GM18502 (cell line): ENCODE measurements around the gene PIEZO1.

Experiments
- ATAC-seq: cut with Tn5 transposase; IDR thresholded peaks from one replicate; pipeline ENCODE4 v1.9.1; 2021; ENCODE audit warnings: mild to moderate bottlenecking; ENCODE audit not compliant: unreplicated experiment, poor library complexity

PIEZO1 gene

DNA sequence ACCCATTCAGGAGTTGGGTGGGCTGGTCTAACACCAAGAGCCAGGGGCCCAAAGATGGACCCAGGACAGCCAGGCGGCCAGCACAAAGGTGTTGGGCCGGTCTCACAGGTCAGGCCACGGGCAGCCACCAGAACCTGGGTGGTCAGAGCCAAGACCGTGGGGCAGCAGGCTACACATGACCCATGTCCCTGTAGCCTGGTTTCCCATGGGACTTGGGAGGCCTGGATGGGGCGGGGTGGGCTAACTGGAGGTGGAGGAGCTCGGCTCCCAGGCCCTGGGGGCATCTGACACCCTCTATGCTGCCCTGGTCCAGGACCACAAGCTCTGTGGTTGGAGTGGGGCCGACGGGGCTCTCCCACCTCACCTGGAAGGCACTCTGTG, 61.5 kb downstream of the PIEZO1 start:
- ATAC-seq = no peak

DNA sequence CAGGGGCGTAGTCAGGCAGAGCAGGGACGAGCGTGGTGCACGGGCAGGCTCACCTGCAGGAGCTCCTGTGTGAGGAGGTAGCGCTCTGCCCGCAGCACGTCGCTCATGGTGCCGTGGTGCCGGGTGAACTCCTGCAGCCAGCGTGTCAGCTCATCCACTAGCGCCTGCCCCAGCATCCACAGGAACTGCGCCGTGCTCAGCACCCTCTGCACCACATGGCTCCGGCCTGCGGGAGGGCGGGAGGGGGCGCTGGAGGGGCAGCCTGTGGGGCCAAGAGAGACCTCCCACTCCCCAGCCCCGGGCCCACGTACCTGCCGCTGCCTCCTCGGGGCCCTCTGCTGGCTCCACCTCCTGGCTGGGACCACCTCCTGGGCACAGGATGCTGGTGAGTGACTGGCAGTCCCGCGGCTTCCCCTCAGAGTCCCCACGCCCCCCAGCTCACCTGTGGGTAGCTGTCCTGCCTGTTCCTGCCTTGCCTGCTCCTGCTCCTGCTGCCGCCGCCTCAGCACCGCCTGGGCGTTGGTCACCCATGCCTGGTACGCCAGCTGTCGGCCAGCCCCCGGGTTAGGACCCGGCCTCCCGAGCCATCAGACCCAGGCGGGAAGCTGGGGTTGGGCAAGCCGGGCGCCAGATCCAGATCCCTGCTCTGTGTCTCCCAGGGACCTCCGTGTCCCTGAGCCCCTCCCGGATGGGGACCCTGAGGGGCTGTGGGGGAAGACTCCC, 62.1 kb downstream of the PIEZO1 start:
- no peak for ATAC-seq

DNA sequence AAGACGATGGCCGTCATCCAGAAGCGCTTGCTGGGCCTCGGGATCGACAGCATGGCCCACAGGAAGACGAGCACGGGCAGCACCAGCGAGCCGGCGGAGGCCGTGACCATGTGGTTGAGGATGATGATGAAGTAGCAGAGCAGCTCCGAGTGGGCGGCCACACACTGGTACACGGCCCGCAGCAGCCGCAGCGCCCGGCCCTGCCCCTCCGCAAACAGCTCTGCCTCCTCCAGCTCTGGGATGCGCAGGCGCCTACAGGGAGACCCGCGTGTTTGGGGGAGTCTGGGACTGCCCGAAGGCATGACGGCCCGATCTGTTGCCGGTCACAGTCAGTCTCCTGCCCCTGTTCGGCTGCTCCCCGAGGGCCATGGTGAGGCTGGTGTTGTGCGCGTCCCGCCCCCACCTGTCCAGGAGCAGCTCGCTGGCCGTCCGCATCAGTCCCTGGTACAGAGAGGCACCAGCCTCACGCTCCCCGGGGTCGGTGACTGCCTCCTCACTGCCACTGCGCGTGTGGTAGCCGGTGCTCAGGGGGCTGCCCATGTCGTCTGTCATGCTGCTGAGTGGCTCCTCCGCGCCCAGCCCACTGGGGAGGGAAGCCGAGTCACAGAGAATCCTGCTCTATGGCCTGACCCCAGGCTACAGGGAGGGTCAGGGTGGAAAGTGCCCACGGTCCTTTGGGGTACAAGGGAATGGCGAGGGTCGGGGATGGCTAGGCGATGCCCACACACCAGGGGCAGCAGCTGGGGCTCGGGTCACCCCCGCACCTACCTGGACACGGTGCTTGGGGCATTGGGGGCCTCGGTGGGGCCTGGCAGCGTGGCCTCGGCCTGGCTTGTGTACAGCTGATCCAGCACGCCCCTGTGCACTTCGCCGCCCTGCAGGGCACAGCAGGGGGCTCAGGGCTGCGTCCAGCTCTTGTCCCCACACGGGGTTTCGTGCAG, 62.9 kb downstream of the PIEZO1 start:
- ATAC-seq = no peak

DNA sequence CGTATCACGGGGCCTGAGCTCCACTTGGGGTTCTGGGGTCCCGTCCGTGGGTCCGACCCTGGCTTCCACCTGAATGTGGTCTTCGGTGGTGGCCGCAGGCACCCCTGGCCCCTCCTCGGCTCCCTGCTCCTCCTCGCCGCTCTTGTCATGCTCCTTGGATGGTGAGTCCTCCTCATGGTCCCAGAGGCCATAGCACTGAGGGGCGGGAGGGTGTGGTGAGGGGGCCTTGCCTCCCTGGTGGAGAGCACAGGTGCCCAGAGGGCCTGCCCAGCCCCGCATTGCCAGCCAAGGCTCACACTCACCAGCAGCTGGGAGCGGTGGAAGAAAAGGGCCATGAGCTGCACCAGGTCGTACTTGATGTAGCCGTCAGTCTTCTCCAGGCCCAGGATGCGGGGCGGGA, 63.8 kb downstream of the PIEZO1 start:
- no peak for ATAC-seq

DNA sequence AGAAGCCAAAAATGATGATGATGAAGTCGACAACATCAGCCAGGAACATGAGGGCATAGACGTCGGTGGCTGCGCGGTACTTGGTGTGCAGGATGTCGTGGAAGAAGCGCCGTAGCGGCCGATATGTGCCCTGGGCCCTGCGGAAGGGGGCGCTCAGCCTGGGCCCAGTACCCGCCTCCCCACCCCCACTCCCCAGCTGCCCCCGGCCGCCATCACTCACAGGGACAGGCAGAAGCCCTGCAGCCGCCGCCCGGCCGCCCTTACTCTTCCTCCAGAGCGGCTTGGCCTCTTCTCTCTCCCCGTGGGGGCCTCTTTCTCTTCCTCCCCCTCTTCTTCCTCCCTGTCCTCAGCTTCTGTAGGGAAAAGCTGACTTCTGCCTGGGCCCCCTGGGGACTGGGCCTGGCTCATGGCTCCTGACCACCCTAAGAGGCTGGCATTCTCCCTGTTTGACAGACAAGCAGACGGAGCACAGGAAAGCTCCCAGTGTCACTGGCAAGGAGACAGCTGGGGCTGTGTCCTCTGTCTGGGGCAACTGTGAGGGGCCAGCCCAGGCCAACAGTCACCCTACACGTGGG, 64.5 kb downstream of the PIEZO1 start:
- no peak for ATAC-seq

DNA sequence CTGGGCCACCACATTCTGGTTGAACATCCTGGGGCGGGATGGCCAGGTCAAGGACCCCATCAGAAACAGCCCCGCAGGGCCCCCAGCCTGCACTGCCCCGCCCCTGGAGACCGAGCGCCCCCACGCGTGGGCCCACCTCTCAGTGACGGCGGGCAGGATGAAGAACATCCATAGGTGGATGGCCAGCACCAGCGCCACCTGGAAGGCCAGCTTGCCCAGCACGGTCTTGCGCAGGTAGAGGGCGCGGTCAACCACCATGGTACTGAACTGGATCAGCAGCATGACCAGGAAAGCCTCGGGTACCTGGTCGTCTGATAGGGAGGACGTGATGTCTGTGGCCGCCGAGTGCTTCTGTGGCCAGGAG, 65.1 kb downstream of the PIEZO1 start:
- ATAC-seq = no peak

DNA sequence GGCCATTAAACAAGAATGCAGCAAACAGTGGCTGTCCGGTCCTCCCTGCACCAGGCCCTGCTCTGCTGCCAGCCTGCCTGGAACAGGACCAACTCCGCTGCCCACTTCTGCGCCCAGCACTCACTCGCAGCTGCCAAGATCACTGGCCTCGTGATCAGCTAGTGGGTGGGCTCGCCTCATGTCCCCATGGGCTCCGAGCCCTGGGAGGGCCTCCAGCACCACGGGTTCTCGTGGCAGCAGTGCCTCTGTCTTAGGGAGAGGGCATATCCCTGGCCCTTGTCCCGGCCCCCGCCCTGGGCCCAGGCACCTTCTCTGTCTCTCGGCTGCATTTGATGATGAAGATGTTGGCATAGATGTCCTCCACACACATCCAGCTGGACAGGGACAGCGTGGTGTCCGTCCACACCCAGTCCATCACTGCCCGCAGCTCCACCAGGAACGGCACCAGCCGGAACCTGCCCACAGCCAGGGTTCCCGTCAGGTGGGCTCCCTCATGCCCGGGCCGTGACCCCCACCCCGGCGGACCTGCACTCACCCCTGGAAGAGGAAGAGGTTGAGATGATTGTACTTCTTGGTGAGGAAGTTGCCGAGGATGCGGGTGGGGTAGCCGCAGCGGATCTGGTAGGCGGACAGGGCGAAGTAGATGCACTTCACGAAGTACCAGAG, 65.6 kb downstream of the PIEZO1 start:
- ATAC-seq = no peak

DNA sequence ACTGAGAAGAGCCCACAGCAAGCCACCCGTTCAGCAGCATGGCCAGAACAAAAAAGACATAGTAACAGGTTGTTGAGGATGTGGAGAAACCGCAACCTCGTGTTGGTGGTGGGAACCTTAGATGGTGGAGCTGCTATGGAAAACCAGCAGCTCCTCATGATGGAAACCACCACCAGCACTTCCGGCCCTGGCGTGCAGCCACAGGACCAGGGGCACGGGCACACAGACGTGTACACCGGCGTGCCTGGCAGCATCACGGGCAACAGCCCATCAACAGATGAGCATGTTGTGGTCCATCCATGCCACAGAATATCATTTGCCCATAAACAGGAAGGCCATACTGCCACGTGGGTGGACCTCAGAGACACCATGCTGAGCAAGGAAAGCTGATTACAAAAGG, 66.8 kb downstream of the PIEZO1 start:
- no peak for ATAC-seq

DNA sequence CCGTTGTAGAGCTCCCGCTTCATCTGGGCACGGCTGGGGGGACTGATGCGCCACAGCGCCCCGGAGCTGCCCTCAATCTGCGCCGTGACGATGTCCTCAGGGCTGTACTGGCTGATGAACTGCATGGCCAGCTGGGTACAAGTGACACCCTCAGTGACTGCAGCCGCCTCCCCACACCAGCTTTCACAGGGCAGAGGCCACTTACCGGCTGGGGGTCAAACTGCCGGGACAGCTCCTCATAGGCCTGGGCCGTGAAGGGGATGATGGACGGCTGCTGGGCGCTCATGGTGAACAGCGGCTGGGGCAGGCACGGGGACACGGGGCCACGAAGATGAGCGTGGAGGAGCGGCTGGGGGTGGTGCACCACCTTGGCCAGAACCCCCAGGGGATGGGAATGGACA, 68.4 kb downstream of the PIEZO1 start:
- no peak for ATAC-seq

DNA sequence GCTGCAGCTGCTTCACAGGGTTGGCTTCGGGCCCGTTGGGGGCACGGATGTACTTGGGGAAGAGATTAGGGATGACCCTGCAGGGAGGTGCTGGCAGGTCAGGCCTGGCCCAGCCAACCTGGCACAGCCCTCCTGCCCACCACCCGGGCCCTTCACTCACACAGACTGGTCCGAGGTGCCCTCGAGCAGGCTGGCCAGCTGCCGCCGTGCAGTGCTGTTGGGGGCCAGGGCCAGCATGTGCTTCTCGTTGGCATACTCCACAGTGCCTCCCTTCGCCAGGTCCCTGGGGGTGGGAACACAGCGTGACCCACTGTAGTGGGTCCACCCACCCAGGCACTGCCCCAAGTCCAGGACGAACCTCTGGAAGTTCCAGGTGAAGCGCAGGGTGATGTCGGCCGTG, 68.8 kb downstream of the PIEZO1 start:
- ATAC-seq = no peak

DNA sequence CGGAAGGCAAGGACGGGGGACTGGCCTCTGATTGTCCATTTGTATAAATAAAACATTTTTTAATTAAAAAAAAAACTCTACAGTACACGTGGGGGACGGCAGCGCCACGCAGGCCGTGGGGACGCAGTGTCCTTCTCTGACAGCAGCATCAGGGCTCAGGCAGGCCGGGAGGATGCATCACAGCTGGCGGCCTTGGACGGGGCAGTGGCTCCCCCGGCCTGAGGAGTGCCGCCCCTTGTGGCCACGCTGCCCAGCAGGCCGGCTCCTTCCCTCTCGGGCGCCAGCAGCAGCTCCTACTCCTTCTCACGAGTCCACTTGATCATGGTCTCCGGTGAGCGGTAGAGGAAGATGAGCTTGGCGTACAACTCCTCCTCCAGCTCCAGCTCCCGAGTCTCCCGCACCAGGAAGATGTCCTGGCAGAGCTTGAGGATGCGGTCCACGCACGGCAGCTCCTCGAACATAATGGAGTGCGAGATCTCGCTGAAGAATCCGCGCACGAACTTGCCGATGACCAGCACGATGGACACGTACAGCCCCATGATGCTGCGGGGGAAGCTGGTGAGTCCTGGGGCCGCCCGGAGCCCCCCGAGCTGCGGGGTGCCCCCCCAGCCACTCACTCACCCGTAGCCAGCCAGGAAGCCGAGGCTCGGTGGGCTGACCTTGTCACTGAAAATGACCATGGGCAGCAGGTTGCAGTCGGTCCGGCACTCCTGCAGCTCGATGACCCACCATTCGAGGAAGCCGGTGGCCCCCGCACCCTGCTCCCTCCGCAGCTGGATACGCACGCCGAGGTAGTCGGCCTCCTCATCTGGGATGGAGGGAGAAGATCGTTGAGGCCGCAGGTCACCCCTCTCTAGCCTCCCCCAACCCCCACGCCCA, 69.5 kb downstream of the PIEZO1 start:
- ATAC-seq = no peak

DNA sequence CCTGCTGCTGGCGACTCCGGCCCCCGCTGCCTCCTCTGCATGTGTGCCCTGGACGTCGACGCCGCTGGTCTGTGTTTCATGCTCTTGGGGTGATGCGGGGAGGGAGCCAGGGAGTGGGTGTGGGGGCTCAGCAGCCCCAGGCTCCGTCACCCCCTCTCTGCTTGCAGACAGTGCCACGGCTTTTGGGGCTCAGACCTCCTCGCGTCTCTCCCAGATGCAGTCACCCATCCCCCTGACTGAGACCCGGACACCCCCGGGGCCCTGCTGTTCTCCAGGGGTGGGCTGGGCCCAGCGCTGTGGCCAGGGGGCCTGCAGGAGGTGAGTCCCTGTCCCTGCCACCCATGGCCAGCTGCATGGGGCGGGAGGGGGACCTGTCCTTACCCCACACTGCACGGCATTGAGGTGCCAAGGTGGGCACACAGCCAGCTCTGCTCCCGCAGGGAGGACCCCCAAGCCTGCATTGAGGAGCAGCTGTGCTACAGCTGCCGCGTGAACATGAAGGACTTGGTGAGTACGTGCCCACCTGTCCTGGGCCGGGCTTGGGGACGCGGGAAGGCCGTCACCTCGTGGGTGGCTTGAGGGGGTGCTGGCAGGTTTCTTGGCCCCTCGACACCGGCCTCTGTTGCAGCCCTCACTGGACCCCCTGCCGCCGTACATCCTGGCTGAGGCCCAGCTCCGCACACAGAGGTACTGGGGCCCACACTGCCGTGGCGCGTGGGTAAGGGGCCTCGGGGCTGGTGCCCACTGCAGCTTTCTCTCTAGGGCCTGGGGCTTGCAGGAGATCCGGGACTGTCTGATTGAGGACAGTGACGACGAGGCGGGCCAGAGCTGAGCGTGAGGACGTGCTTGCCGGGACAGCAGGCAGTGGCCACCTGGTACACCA, 70.4 kb downstream of the PIEZO1 start:
- ATAC-seq = no peak

DNA sequence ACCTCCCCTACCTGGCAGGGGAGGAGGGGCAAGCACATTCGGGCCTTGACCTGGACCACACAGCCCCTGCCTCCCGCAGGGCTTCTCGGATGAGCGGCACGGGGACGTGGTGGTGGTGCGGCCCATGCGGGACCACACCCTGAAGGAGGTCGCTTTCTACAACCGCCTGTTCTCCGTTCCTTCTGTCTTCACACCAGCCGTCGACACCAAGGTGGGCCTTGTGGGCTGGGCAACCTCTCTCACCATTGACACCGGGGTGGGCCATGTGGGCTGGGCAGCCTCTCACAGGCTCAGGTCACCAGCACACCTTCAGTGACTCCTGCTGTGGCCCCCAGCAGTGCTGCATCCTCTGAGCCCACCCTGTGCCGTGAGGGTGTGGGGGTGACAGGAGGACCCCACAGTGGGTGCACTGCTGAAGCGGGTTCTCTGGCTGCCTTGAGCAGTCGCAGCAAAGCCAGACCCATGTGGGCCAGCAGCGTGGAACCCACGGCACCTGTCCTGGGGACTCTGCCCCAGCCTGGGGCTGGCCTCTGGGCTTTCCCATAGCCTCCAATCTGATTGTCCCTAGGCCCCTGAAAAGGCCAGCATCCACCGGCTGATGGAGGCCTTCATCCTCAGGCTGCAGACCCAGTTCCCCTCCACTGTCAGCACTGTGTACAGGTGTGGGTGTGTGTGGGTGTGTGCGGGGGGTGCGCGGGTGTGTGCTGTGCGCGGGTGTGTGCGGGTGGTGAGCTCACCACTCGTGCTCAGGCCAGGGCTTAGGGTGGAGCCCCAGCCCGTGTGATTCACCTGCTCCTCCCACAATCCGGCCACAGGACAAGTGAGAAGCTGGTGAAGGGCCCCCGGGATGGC, 71.2 kb downstream of the PIEZO1 start:
- ATAC-seq = no peak

DNA sequence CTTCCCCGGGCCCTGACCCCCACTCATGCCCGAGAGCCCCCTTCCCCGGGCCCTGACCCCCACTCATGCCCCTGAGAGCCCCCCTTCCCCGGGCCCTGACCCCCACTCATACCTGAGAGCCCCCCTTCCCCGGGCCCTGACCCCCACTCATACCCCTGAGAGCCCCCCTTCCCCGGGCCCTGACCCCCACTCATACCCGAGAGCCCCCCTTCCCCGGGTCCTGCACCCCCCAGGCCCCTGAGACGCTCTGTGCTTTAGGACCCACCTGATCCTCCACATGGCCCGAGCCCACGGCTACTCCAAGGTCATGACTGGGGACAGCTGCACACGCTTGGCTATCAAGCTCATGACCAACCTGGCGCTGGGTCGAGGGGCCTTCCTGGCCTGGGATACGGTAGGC, 72.0 kb downstream of the PIEZO1 start:
- ATAC-seq = no peak

DNA sequence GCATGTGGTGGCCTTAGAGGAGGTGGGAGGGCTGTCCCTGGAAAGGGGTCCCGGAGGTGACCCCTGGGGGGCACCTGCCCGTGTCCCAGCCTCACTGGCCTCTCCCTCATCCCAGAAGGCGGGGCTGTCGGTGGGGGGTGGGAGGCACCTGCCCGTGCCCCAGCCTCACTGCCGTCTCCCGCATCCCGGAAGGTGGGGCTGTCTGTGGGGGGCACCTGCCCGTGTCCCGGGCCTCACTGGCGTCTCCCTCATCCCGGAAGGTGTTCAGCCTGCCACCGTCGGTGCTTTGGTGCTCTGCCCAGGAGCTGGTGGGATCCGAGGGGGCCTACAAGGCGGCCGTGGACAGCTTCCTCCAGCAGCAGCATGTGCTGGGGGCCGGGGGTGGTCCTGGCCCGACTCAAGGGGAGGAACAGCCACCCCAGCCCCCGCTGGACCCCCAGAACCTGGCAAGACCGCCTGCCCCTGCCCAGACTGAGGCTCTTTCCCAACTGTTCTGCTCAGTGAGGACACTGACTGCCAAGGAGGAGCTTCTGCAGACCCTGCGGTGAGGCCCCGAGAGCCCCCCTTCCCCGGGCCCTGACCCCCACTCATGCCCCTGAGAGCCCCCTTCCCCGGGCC, 72.5 kb downstream of the PIEZO1 start:
- ATAC-seq = no peak

DNA sequence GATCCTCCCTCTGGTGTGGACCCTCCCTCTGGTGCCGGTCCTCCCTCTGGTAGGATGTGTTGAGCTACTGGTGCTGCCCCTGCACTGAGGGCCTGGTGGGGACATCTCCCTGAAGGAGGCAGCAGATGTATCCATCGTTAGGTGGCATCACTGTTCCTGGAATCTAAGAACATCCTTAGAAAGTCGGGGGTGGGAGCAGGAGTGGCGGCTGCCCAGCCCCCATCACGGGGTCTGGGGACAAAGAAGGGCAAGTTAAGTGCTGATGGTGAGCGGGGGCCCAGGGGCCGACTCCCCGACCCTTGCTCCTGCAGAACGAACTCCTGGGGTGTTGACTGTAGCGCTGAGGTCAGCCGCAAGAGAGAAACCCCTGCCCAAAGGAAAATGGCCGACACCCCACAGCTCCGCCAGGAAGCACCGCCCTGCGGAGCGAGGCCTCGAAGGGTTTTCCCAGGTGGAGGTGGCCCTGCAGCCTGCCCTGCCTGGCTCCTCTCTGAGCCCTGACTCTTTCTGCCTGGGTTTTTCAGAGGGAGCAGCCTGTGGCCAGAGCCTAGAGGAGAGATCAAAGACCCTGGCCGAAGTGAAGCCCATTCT, 73.2 kb downstream of the PIEZO1 start:
- ATAC-seq = no peak

DNA sequence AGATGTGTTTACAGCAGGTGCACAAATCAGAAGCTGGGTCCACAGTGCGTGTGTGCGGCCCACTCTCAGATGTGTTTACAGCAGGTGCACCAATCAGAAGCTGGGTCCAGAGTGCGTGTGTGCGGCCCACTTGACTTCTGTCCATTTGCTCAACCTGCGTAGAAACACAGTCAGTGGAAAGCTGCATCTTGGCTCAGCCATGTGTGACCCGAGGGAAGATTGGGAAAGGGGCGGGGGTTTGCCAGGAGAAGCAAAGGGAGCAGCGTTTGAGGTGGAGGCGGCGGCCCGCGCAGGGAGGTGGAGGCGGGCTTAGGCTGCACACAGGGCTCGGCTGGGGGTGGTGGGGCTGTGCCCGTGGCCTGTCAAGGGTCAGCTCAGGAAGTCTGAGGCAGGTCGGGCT, 74.5 kb downstream of the PIEZO1 start:
- ATAC-seq = no peak
